Muscle of leg (tissue), 11 donors: ENCODE measurements around the gene IRX6. TPM values are rescaled to one million over a fixed set of nuclear protein-coding genes. Genes with fewer than 3 reads are reported as not detected.

Source experiments
- DNase-seq: peaks from one replicate; pipeline ENCODE4 v3.0.0; 2013
- H3K27ac ChIP-seq: one replicate; pipeline ENCODE4 v1.5.1; 2013; ENCODE audit warnings: mild to moderate bottlenecking, low read length, control low read depth
- H3K27me3 ChIP-seq: one replicate; pipeline ENCODE4 v1.6.1; 2013; ENCODE audit warnings: low read length; ENCODE audit not compliant: control insufficient read depth, insufficient read depth
- H3K36me3 ChIP-seq: one replicate; pipeline ENCODE4 v1.6.1; 2013; ENCODE audit warnings: low read length; ENCODE audit not compliant: control insufficient read depth, insufficient read depth
- H3K4me1 ChIP-seq: one replicate; pipeline ENCODE4 v1.6.1; 2013; ENCODE audit warnings: low read length; ENCODE audit not compliant: control insufficient read depth, insufficient read depth
- H3K4me3 ChIP-seq: one replicate; pipeline ENCODE4 v1.5.1; 2013; ENCODE audit warnings: low read length, control low read depth
- H3K9me3 ChIP-seq: replicated peaks from 2 replicates; pipeline ENCODE4 v1.6.1; 2013; ENCODE audit warnings: low read depth, low read length; ENCODE audit not compliant: control insufficient read depth
- WGBS: methylation state at CpG from one replicate; pipeline ENCODE4 v1.1.5; 2013; ENCODE audit warnings: missing lambda C conversion rate; ENCODE audit not compliant: insufficient coverage; 5-methylcytosine and 5-hydroxymethylcytosine counted together
- polyA plus RNA-seq, 8 donors: library from polyadenylated mRNA; unstranded; fragments of 120-200 nt; gene quantifications; one replicate each; pipeline versions ENCODE4 v1.2.1 to v1.2.3, GENCODE V29; 2013; ENCODE audit warnings: inconsistent platforms in 1 of 8, low replicate concordance in 1 of 8; ENCODE audit not compliant: insufficient read length in 8 of 8, insufficient read depth in 1 of 8
- total RNA-seq: library from RNA; stranded (reverse); fragments of 120-200 nt; gene quantifications from one replicate; pipeline ENCODE4 v1.2.4, GENCODE V29; 2013

Gene IRX6
- total and polyA plus RNA-seq, 9 donors, result 0.09 to 0.85 (median 0.25) TPM

DNA sequence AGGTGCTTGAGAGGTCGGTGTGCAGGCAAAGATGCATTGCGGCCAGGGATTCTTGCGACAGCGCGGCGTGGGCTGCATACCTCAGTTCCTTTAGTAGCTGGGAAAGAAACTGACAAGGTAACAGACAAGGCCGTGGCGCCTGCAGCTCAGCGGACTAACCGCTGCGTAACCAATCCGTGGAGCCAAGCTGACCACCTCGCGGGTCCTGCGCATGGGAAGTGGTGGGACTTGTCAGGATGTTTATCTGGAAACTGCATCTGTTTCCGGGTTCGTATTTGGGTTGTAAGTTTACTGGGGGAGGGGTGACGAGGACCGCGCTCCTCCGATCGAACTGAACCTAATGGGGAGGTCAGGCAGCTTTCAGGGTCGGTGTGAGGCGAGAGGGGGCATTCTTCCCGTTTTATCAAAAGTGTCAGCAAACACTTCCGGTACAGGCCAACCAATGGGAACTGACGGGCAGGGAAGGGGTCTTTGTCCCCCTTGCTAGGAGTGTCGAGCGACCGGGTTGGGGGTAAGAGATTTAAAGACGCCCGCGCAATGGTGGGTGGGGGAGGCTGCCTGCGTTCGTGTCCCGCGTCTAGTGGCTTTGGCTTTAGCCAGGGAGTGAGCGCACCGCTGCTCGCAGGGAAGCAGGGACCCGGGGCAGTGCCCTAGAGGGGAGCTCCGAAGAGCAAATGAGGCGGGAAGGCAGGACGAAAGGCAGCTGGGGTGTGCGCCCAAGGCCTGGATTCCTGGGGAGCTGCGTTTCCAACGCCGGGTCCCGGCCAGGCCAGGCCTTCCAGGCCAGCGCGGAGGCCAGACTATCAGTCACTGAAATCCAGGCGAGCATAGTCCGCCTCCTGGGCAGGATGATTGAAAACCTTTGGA is 7.0 kb downstream of the IRX6 start:
- H3K4me1 ChIP-seq, result peaks cover 11% of the 10 kb centered on the region
- no peaks in the 10 kb centered on the region for H3K9me3 ChIP-seq
- H3K27me3 ChIP-seq, result peaks cover 79% of the 10 kb centered on the region
- no peaks in the 10 kb centered on the region for H3K36me3 ChIP-seq
- 12% methylated on average over 53 of the region's 53 CpGs for WGBS
- H3K27ac ChIP-seq, result no peak overlapping the region
- no peak overlapping the region for H3K4me3 ChIP-seq
- no peak for DNase-seq

DNA sequence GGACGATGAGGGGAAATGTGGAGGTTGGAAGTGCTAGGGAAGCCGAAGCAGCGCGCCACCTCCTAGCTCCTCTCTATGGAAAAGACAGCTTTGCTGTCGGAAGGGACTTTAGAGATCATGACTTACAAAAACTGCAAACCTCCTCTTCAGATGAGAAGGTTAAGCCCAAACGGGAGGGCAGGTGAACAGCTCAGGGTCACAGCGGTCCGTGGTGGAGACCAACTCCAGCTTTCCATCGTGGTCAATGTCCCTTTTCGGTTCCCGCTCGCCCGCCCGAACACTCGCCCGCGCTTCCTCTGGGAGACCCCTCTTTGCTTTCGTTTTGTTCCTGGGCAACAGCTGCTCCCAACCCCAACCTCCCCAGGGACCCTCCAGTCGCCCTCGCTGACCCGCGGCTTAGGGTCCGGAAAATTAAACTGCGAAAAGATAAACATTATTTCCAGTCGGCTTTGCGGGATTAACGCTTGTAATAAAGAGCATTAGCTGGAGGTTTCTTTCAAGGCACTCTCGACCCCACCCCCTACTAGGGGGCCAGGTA is 7.7 kb downstream of the IRX6 start:
- Histone ChIP-seq H3K4me3 (peak overlapping the region; percentile 8), H3K9me3 (no peaks in the 10 kb centered on the region), H3K36me3 (no peaks in the 10 kb centered on the region), H3K27ac (no peak overlapping the region), H3K27me3 (peaks cover 78% of the 10 kb centered on the region), H3K4me1 (peaks cover 11% of the 10 kb centered on the region)
- no peak for DNase-seq
- 4% methylated on average over 14 of the region's 28 CpGs for WGBS

DNA sequence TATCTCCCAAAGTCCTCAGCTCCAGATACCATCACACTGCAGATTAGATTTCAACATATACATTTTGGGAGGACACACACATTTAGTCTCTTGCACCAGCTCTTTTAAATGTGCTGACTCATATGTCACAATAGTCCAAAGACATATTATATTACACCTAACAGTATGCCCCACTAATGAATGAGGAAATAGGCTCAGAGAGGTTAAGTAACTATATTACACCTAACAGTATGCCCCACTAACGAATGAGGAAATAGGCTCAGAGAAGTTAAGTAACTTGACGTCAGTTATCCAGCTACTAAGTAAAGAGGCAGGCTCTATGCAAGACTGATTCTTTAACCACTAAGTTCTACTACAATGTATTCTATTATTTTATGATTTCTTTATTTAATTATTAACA is 9.7 kb downstream of the IRX6 start:
- H3K27ac ChIP-seq, result no peak overlapping the region
- no CpG with 5 or more reads among the region's 2 CpGs for WGBS
- H3K36me3 ChIP-seq, result no peaks in the 10 kb centered on the region
- H3K27me3 ChIP-seq, result peaks cover 62% of the 10 kb centered on the region
- no peaks in the 10 kb centered on the region for H3K9me3 ChIP-seq
- no peak overlapping the region for H3K4me3 ChIP-seq
- H3K4me1 ChIP-seq, result peaks cover 11% of the 10 kb centered on the region
- DNase-seq, result no peak

DNA sequence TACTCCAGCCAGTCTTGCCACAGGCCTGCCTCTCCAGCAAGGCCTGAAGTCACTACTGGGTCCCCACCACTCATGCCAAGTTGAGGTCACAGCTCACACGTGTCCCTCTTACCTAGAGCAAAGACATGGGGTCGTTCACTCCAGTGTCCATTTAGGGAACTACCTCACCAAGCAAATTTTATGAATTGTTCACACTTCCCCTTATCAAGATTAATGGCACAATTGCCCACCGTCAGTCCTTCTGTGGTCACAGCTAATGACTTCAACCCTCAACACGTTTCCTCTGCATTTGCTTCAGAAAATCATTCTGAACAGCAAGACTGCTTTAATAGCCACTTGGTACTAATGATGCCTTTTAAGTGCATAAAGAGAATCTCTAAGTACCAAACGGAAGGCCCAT is 14.6 kb downstream of the IRX6 start:
- no peak for DNase-seq
- Histone ChIP-seq H3K27ac (no peak overlapping the region), H3K4me3 (no peak overlapping the region), H3K4me1 (no peaks in the 10 kb centered on the region), H3K27me3 (peaks cover 22% of the 10 kb centered on the region), H3K36me3 (no peaks in the 10 kb centered on the region), H3K9me3 (no peaks in the 10 kb centered on the region)
- WGBS, result 39% methylated on average over 4 of the region's 5 CpGs

DNA sequence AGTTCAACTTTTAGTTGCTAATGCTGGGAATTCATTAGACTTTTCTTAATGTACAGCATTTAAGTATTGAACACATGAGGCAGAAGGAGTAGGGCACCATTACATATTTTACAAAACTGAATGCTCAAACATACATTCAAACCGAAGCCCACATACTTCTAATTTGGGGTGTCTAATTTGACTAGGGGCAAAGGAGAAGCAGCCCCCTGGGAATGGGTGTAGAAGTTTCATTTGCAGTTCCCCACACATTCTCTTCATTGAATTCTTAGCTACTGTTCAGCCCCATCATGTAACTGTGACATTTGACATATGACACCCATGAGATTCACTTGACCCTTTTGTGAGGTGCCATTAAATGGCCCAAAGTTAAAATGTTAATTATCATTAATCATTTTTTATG is 16.4 kb downstream of the IRX6 start:
- Histone ChIP-seq H3K27me3 (peaks cover 19% of the 10 kb centered on the region), H3K4me1 (no peaks in the 10 kb centered on the region), H3K36me3 (no peaks in the 10 kb centered on the region), H3K27ac (no peak overlapping the region), H3K9me3 (no peaks in the 10 kb centered on the region), H3K4me3 (no peak overlapping the region)
- no CpG with 5 or more reads among the region's 1 CpG for WGBS
- DNase-seq, result no peak

DNA sequence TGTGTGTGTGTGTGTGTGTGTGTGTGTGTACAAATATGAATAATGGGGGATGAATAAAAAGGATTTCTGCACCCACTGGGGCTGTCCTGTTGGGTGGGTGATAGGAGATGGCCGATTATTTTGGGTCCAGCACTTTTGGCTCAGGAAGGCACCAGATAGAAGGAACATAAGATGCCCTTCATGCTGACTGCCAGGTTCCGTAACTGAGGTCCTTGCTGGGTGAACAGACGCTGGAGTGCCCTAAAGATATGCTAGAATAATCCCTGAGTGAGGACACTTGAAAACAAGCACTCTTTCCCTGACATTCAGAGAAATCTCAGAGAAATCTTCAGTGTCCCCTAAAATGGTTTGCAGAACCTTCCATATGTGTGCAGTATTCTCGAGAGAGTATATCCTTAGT is 17.7 kb downstream of the IRX6 start:
- no peak for DNase-seq
- Histone ChIP-seq H3K36me3 (no peaks in the 10 kb centered on the region), H3K4me3 (no peak overlapping the region), H3K9me3 (no peaks in the 10 kb centered on the region), H3K27ac (no peak overlapping the region), H3K4me1 (no peaks in the 10 kb centered on the region), H3K27me3 (peaks cover 15% of the 10 kb centered on the region)
- 87% methylated on average over 3 of the region's 4 CpGs for WGBS

DNA sequence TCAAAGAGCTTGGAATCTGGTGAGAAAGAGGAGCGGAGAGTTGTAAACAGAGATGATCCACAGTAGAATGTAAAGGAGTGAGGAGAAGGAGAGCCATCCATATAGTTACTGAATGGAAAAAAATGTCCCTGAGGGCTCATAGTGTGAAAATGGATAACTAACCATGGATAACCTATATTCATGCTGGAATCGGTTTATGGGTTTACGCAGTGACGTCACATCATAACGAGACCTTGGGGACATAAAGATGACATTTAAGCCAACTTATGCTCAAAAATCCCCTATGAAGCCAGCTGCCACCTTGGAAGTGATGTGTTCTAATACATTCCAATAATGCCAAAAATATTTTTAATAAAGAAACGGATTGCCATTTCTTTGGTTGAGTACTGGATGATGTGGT is 22.5 kb downstream of the IRX6 start:
- no peak for DNase-seq
- no peaks in the 10 kb centered on the region for H3K36me3 ChIP-seq
- WGBS, result 70% methylated on average over 2 of the region's 6 CpGs
- H3K4me1 ChIP-seq, result no peaks in the 10 kb centered on the region
- no peak overlapping the region for H3K27ac ChIP-seq
- H3K9me3 ChIP-seq, result no peaks in the 10 kb centered on the region
- no peak overlapping the region for H3K4me3 ChIP-seq
- peaks cover 15% of the 10 kb centered on the region for H3K27me3 ChIP-seq

DNA sequence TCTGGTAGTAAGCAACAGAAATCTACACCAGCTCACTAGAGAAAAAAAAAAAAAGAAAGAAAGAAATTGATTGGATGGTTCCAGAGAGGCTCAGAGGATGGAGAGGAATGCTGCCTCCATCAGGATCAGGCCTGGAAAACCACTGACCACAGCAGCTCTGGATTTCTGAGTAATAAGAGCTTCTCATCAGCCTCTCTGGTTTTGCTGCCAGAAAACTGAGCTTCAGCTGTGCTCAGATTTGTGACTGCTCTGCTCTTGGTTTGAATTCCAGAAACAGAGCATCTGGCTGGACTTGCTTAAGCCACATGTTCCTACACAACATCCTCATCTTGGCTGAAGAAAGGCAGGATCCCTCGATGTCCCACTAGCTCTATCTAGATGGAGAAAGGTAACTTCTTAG is 25.9 kb downstream of the IRX6 start:
- Histone ChIP-seq H3K4me1 (no peaks in the 10 kb centered on the region), H3K9me3 (no peaks in the 10 kb centered on the region), H3K4me3 (no peak overlapping the region), H3K27ac (no peak overlapping the region), H3K36me3 (no peaks in the 10 kb centered on the region), H3K27me3 (peaks cover 2% of the 10 kb centered on the region)
- DNase-seq, result peak; percentile 68
- no CpG with 5 or more reads among the region's 1 CpG for WGBS

DNA sequence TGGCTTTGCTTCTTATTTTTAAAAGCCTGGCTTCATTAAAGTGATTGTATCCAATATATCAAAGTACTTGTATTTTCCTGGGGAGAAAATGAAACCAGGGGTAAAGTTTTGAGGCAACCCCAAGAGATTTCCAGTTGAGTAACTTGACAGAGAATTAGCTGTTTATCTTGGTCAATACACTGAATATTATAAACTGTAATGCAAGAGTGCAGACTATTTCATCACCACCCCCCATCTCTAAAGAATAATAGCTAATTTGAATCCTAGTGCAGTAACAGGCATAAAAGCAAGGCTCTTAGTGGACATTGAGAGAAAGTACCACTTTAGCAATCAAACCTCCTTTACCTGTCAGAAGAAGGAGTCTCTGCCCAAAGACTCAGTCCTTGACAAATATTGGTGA is 27.0 kb downstream of the IRX6 start:
- DNase-seq, result no peak
- peaks cover 2% of the 10 kb centered on the region for H3K27me3 ChIP-seq
- H3K4me3 ChIP-seq, result no peak overlapping the region
- H3K9me3 ChIP-seq, result no peaks in the 10 kb centered on the region
- H3K36me3 ChIP-seq, result no peaks in the 10 kb centered on the region
- H3K4me1 ChIP-seq, result no peaks in the 10 kb centered on the region
- no peak overlapping the region for H3K27ac ChIP-seq

DNA sequence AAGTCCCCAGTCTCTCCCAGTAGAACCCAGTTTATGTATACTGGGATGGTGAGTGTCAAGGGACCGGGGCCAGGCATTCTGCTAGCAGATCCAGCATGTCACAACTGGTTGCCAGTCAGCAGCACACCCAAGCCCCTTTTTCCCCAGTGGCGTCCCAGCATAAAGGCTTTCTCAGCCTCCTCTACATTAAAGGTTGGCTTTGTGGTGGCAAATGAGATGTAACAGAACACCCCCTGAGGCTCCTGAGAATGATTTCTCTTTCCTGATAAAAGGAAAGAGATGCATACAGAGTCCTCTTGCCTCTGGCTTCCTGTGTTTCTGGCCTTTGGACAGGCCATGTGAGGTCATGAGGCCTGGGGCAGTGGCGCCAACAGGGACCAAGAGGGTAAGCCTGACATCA is 27.9 kb downstream of the IRX6 start:
- no peak for DNase-seq
- WGBS, result no CpG with 5 or more reads among the region's 3 CpGs
- H3K4me3 ChIP-seq, result no peak overlapping the region
- no peaks in the 10 kb centered on the region for H3K9me3 ChIP-seq
- H3K27ac ChIP-seq, result no peak overlapping the region
- H3K4me1 ChIP-seq, result no peaks in the 10 kb centered on the region
- no peaks in the 10 kb centered on the region for H3K36me3 ChIP-seq
- H3K27me3 ChIP-seq, result peaks cover 2% of the 10 kb centered on the region
